ENCODE data around the gene TSPAN9. TPM values are rescaled to one million over a fixed set of nuclear protein-coding genes. Genes with fewer than 3 reads are reported as not detected.

The TSPAN9 gene
- total RNA-seq, 2 donors from 2014 or later: 14.0 to 18.5 TPM

GRCh38 chr12:3171195-3171591 lies 94.0 kb downstream of the TSPAN9 start:
- no peak overlapping the region for H3K27ac ChIP-seq
- 40 to 55% methylated on average over 4 of the region's 4 CpGs for WGBS, 2 donors
- H3K9me3 ChIP-seq: no peaks in the 10 kb centered on the region
- H3K27me3 ChIP-seq: no peaks in the 10 kb centered on the region
- TF ChIP-seq POLR2A (IDR thresholded peaks at IDR 0.05) (no peak), CTCF (IDR thresholded peaks at IDR 0.05) (no peak)
- H3K4me3 ChIP-seq: no peak overlapping the region
- intact Hi-C loops (cut with DNase I): no loop called here
- no peaks in the 10 kb centered on the region for H3K4me1 ChIP-seq
- no peaks in the 10 kb centered on the region for H3K36me3 ChIP-seq (replicated peaks in 1 of 2; ENCODE audit: insufficient read depth in 1 of 2, low read depth in 2 of 2)
- DNase-seq: no peak
- no peak for ATAC-seq

GRCh38 chr12:3172124-3173007 lies 95.2 kb downstream of the TSPAN9 start:
- no peaks in the 10 kb centered on the region for H3K36me3 ChIP-seq (replicated peaks in 1 of 2; ENCODE audit: insufficient read depth in 1 of 2, low read depth in 2 of 2)
- no peak for DNase-seq
- H3K4me1 ChIP-seq: no peaks in the 10 kb centered on the region
- no peak overlapping the region for H3K4me3 ChIP-seq
- no peaks in the 10 kb centered on the region for H3K27me3 ChIP-seq
- no peak for TF ChIP-seq CTCF (IDR thresholded peaks at IDR 0.05)
- no peak for TF ChIP-seq POLR2A (IDR thresholded peaks at IDR 0.05)
- intact Hi-C loops (cut with DNase I): no loop called here
- ATAC-seq: no peak
- H3K9me3 ChIP-seq: no peaks in the 10 kb centered on the region
- WGBS, 2 donors: 82 to 88% methylated on average over 30 to 41 of the region's 42 CpGs
- no peak overlapping the region for H3K27ac ChIP-seq

GRCh38 chr12:3173008-3173553 lies 95.9 kb downstream of the TSPAN9 start:
- Histone ChIP-seq H3K27ac (no peak overlapping the region), H3K36me3 (replicated peaks in 1 of 2; ENCODE audit: insufficient read depth in 1 of 2, low read depth in 2 of 2) (no peaks in the 10 kb centered on the region), H3K4me3 (no peak overlapping the region), H3K27me3 (no peaks in the 10 kb centered on the region), H3K4me1 (no peaks in the 10 kb centered on the region), H3K9me3 (no peaks in the 10 kb centered on the region)
- no peak for TF ChIP-seq POLR2A (IDR thresholded peaks at IDR 0.05)
- no peak for ATAC-seq
- no peak for DNase-seq
- intact Hi-C loops (cut with DNase I): no loop called here
- 87 to 93% methylated on average over 12 to 14 of the region's 14 CpGs for WGBS, 2 donors

GRCh38 chr12:3173912-3174311 lies 96.7 kb downstream of the TSPAN9 start:
- TF ChIP-seq POLR2A (IDR thresholded peaks at IDR 0.05) (no peak), CTCF (IDR thresholded peaks at IDR 0.05) (no peak)
- intact Hi-C loops (cut with DNase I): no loop called here
- no peak for DNase-seq

GRCh38 chr12:3175238-3175637 lies 98.1 kb downstream of the TSPAN9 start:
- Histone ChIP-seq H3K36me3 (replicated peaks in 1 of 2; ENCODE audit: insufficient read depth in 1 of 2, low read depth in 2 of 2) (no peaks in the 10 kb centered on the region), H3K27me3 (no peaks in the 10 kb centered on the region), H3K4me3 (no peak overlapping the region), H3K9me3 (no peaks in the 10 kb centered on the region), H3K27ac (no peak overlapping the region), H3K4me1 (no peaks in the 10 kb centered on the region)
- intact Hi-C loops (cut with DNase I): no loop called here
- no peak for ATAC-seq
- 73 to 79% methylated on average over 6 to 10 of the region's 10 CpGs for WGBS, 2 donors
- no peak for DNase-seq
- no peak for TF ChIP-seq POLR2A (IDR thresholded peaks at IDR 0.05)
- TF ChIP-seq CTCF (IDR thresholded peaks at IDR 0.05): no peak

More at GRCh38 chr12:3173912-3174311, 96.7 kb downstream of the TSPAN9 start:
- no peaks in the 10 kb centered on the region for H3K4me1 ChIP-seq
- WGBS, 2 donors: 81 to 82% methylated on average over 5 of the region's 5 CpGs
- H3K4me3 ChIP-seq: no peak overlapping the region
- no peak overlapping the region for H3K27ac ChIP-seq
- H3K9me3 ChIP-seq: no peaks in the 10 kb centered on the region
- H3K36me3 ChIP-seq (replicated peaks in 1 of 2; ENCODE audit: insufficient read depth in 1 of 2, low read depth in 2 of 2): no peaks in the 10 kb centered on the region
- H3K27me3 ChIP-seq: no peaks in the 10 kb centered on the region
- ATAC-seq: no peak

Data from body of pancreas (tissue), 4 donors.